ENCODE data around the gene GPC6.

GPC6 gene

GRCh38 chr13:94387047-94387446, 1160.4 kb downstream of the GPC6 start:
- DNase-seq (ENCODE audit: low read depth), result no peak
- TF ChIP-seq, protein P1, sequence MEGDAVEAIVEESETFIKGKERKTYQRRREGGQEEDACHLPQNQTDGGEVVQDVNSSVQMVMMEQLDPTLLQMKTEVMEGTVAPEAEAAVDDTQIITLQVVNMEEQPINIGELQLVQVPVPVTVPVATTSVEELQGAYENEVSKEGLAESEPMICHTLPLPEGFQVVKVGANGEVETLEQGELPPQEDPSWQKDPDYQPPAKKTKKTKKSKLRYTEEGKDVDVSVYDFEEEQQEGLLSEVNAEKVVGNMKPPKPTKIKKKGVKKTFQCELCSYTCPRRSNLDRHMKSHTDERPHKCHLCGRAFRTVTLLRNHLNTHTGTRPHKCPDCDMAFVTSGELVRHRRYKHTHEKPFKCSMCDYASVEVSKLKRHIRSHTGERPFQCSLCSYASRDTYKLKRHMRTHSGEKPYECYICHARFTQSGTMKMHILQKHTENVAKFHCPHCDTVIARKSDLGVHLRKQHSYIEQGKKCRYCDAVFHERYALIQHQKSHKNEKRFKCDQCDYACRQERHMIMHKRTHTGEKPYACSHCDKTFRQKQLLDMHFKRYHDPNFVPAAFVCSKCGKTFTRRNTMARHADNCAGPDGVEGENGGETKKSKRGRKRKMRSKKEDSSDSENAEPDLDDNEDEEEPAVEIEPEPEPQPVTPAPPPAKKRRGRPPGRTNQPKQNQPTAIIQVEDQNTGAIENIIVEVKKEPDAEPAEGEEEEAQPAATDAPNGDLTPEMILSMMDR (conservative IDR thresholded peaks at IDR 0.05; ENCODE audit: low read length), result no peak
- no peak overlapping the region for H3K4me3 ChIP-seq (ENCODE audit: low read length)

- TF ChIP-seq, protein P1 (conservative IDR thresholded peaks at IDR 0.05; ENCODE audit: low read length), result no peak
- no peak overlapping the region for H3K4me3 ChIP-seq (ENCODE audit: low read length)
Measured at GRCh38 chr13:94389604-94390351, 1163.2 kb downstream of the GPC6 start.

DNA sequence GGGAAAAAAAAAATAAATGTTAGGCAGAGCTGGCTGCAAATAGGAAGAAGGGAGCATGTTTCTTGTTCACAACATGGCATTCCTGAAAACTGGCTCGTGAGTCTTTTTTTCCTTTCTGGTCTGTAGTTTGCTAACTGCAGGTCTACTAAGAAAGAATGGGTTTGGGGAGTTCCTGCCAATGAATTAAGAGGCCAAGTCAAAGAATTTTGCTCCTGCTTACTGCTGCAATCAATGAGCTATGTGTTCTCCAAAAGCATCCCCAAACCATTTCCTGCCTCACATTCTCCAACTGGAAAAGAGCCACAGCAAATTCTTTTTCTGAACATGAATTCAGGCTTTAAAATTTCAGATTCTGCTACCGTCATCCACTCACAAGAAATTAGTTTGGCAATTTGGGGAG, 1164.3 kb downstream of the GPC6 start:
- H3K4me3 ChIP-seq (ENCODE audit: low read length), result no peak overlapping the region
- DNase-seq (ENCODE audit: low read depth), result peak; percentile 78
- TF ChIP-seq, protein P1 (conservative IDR thresholded peaks at IDR 0.05; ENCODE audit: low read length), result no peak

More at GRCh38 chr13:94389604-94390351, 1163.2 kb downstream of the GPC6 start:
- peak; percentile 19 for DNase-seq (ENCODE audit: low read depth)

DNA sequence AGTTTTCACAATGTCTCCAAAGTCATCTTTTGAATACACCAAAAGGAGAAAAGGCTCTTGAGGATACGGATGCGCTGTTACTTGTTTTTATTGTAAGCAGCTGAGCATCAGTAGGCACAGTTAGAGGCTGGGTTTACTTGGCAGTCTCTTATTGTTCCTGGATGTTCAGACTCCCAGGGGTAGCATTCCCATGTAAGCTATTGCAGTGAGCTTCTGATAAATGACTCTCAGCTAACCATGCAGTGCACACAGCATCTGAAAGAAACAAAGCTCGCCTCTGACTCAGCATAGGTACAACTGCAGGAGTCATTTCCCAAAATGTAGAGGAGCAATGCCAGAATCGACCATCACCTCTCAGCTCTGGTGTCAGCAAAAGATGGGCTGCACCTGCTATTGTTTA, 1168.1 kb downstream of the GPC6 start:
- DNase-seq (ENCODE audit: low read depth), result no peak
- H3K4me3 ChIP-seq (ENCODE audit: low read length), result no peak overlapping the region
- TF ChIP-seq, protein P1 (conservative IDR thresholded peaks at IDR 0.05; ENCODE audit: low read length), result no peak

- no peak for DNase-seq (ENCODE audit: low read depth)
- no peak overlapping the region for H3K4me3 ChIP-seq (ENCODE audit: low read length)
- TF ChIP-seq, protein P1 (conservative IDR thresholded peaks at IDR 0.05; ENCODE audit: low read length), result no peak
Measured at GRCh38 chr13:94395860-94396259, 1169.3 kb downstream of the GPC6 start.

DNA sequence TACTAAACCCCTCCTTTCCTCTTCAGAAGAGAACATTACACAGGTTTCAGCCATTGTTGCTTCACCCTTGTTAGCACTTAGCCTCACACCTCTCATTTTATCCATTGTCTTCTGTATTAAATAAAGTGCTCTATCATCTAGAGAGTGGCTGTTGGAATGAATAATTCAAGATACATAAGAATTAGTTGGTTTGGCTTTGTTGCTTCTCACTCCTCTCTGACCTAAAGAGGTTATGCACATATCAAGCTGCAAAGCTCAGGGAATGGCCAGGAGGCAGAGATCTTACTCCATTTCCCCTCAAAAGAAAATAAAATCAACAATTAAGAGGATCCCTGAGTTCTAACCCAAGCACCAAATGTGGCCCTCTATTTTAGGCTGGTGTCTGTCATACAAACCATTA, 1173.2 kb downstream of the GPC6 start:
- no peak overlapping the region for H3K4me3 ChIP-seq (ENCODE audit: low read length)
- TF ChIP-seq, protein P1 (conservative IDR thresholded peaks at IDR 0.05; ENCODE audit: low read length), result no peak
- no peak for DNase-seq (ENCODE audit: low read depth)

- H3K4me3 ChIP-seq (ENCODE audit: low read length), result no peak overlapping the region
- TF ChIP-seq, protein P1 (conservative IDR thresholded peaks at IDR 0.05; ENCODE audit: low read length), result no peak
Measured at GRCh38 chr13:94400874-94401273, 1174.3 kb downstream of the GPC6 start.

More at GRCh38 chr13:94400874-94401273, 1174.3 kb downstream of the GPC6 start:
- DNase-seq (ENCODE audit: low read depth), result no peak
